Prostate gland (tissue), 2 donors: ENCODE data around the gene COL2A1. TPM values are rescaled to one million over a fixed set of nuclear protein-coding genes. Genes with fewer than 3 reads are reported as not detected.
A peak's percentile ranks its signal among the peaks of the same experiment; 100 is the strongest.

Experiments used
- DNase-seq: peaks from one replicate; pipeline ENCODE4 v3.0.0-alpha.2; 2019; ENCODE audit warnings: low spot score
- H3K27ac ChIP-seq, 2 donors: fragments of 200-600 bp; sonication (generic); 2 replicates each; pipeline ENCODE4 v1.5.1; 2017 to 2019
- H3K27me3 ChIP-seq: fragments of 200-600 bp; sonication (generic); replicated peaks from 2 replicates; pipeline ENCODE4 v1.5.1; 2019; ENCODE audit not compliant: insufficient read depth
- H3K36me3 ChIP-seq, 2 donors: fragments of 200-600 bp; sonication (generic); 1 replicate in 1 of 2; 2 replicates in 1 of 2; pipeline versions ENCODE4 v1.5.1 to v1.8.1; 2017 to 2019
- H3K4me1 ChIP-seq: fragments of 200-600 bp; sonication (generic); replicated peaks from 2 replicates; pipeline ENCODE4 v1.5.1; 2019
- H3K4me3 ChIP-seq, 2 donors: fragments of 200-600 bp; sonication (generic); 2 replicates each; pipeline ENCODE4 v1.5.1; 2017 to 2019
- H3K9me3 ChIP-seq: fragments of 200-600 bp; sonication (generic); 2 replicates; pipeline ENCODE4 v1.5.1; 2017
- CTCF ChIP-seq, 4 experiments: fragments of 200-600 bp in 2 of 4; fragments of 450-650 bp in 2 of 4; sonication (generic) in 2 of 4; IDR thresholded peaks; 1 replicate in 3 of 4; 2 replicates in 1 of 4; pipeline ENCODE4 v1.5.1; 2016 to 2019; ENCODE audit warnings: antibody characterized with exemption in 4 of 4, mild to moderate bottlenecking in 2 of 4, moderate library complexity in 2 of 4
- POLR2A ChIP-seq: fragments of 450-650 bp; IDR thresholded peaks from one replicate; pipeline ENCODE4 v1.6.1; 2016; ENCODE audit warnings: antibody characterized with exemption, mild to moderate bottlenecking
- POLR2AphosphoS5 ChIP-seq: sonication (generic); formaldehyde crosslinking; IDR thresholded peaks from one replicate; pipeline ENCODE4 v1.6.1; 2017; ENCODE audit warnings: antibody characterized with exemption
- WGBS: methylation state at CpG from one replicate; pipeline ENCODE4 v1.1.5; 2018; 5-methylcytosine and 5-hydroxymethylcytosine counted together
- intact Hi-C: fragments of 100-400 bp; cut with DNase I; formaldehyde crosslinking; loops from one replicate; pipeline ENCODE4 v1.14.2; 2022
- total RNA-seq, 2 donors: library from RNA; depleted of rRNA; stranded (reverse); fragments of >200 nt; gene quantifications; one replicate each; pipeline ENCODE4 v1.1.0, GENCODE V29; 2016

Gene COL2A1
- total RNA-seq, 2 donors from 2014 or later = 0.14 to 1.9 TPM

DNA sequence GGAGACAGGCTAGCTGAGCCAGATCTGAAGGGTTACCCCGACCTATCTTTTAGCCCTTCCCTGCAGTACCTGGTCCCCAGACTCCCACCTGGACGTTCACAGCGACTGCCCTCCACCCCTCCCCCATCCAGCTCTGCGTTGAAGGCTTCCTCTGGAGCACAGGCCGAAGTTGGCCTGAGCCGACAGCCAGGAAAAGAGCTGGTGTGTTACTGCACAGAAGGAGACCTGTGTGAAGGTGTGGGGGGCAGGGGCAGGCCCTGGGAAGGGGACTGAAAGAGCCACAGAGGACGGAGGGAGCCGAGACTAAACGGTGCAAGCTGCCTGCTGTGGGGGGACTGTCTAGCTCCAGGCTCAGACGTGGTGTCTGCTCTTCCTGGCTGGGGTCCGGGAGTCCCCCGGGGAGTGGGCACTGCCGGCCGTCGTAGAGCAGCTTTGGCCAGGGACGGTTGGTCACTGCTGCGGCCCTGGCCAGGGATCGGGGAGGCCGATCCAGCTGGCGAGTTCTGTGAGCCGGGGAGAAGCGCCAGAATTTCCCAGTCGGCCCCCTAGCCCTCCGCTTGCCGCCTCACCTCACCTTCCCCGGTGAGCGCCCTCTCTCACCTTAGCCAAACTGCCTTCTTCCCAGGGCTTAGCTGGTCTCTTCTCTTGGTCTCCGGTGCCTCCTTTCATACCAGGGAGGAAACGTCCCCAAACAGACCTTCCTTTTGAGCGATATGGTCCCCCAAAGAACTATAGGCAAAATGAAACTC is 899 bp upstream of the COL2A1 start:
- Histone ChIP-seq H3K4me1 (peaks cover 16% of the 10 kb centered on the region), H3K4me3 (no peak overlapping the region), H3K9me3 (no peaks in the 10 kb centered on the region), H3K27ac (no peak overlapping the region), H3K36me3 (no peaks in the 10 kb centered on the region), H3K27me3 (peaks cover 14% of the 10 kb centered on the region)
- no peak for TF ChIP-seq CTCF (IDR thresholded peaks at IDR 0.05)
- no peak for TF ChIP-seq POLR2A
- TF ChIP-seq POLR2AphosphoS5 = no peak
- intact Hi-C loops = no loop called here
- no peak for DNase-seq
- WGBS = 52% methylated on average over 29 of the region's 30 CpGs

GRCh38 chr12:48003226-48004052 is 837 bp downstream of the COL2A1 start:
- Histone ChIP-seq H3K27ac (no peak overlapping the region), H3K4me3 (no peak overlapping the region), H3K4me1 (peaks cover 16% of the 10 kb centered on the region), H3K9me3 (no peaks in the 10 kb centered on the region), H3K27me3 (peaks cover 14% of the 10 kb centered on the region), H3K36me3 (no peaks in the 10 kb centered on the region)
- DNase-seq = no peak
- intact Hi-C loops = no loop called here
- TF ChIP-seq POLR2A = no peak
- TF ChIP-seq CTCF (IDR thresholded peaks at IDR 0.05) = no peak
- TF ChIP-seq POLR2AphosphoS5 = no peak
- 7% methylated on average over 36 of the region's 38 CpGs for WGBS

DNA sequence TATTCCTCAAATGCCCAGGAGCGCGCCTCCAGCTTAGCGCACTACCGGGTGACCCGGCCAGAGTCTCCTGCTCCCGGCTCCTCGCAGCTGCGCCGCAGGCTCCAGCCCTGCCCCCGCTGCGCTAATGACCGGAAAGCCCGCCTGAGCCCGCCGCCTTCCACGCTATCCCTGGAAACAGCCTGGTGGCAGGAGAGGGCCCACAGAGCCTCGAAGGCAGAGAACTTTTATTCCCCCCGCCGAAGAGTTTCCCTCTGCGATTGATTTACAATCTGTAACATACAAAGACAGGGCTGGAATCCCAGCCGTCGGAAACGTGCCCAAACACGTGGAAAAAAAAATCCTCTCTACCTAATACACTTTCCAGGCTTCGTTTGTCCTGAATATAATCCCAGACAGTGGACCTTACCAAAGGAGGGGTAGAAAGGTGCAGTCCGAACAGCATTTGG is 1.5 kb downstream of the COL2A1 start:
- no peaks in the 10 kb centered on the region for H3K36me3 ChIP-seq
- H3K4me1 ChIP-seq = peaks cover 16% of the 10 kb centered on the region
- H3K27me3 ChIP-seq = peaks cover 14% of the 10 kb centered on the region
- no peaks in the 10 kb centered on the region for H3K9me3 ChIP-seq
- WGBS = 0% methylated on average over 24 of the region's 26 CpGs
- H3K4me3 ChIP-seq = peak overlapping the region in 1 of 2 donors; percentile 16
- no peak overlapping the region for H3K27ac ChIP-seq
- DNase-seq = no peak
- TF ChIP-seq CTCF (IDR thresholded peaks at IDR 0.05) = peak in 1 of 4 experiments; percentile 9
- TF ChIP-seq POLR2AphosphoS5 = no peak
- TF ChIP-seq POLR2A = no peak
- intact Hi-C loops = no loop called here

DNA sequence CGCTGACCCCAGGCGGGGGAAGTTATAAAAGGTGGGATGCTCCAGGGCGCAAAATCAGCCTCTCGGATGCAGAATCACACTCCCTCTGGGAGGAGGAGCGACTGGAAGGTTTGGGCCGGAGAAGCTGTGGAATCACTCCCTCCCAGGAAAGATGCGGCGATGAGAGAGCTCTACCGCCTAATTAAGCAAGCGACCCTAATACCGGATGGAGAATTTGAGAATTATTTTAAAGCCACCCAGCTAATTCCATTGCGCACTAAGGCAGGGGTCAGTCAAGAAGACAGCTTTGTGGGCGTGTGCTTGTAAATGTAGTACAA is 1.9 kb downstream of the COL2A1 start:
- Histone ChIP-seq H3K36me3 (no peaks in the 10 kb centered on the region), H3K4me1 (peaks cover 16% of the 10 kb centered on the region), H3K27me3 (peaks cover 14% of the 10 kb centered on the region), H3K27ac (no peak overlapping the region), H3K9me3 (no peaks in the 10 kb centered on the region), H3K4me3 (peak overlapping the region; percentile 16 to 23)
- intact Hi-C loops = no loop called here
- WGBS = 3% methylated on average over 13 of the region's 13 CpGs
- TF ChIP-seq POLR2A (no peak), CTCF (IDR thresholded peaks at IDR 0.05) (no peak), POLR2AphosphoS5 (no peak)
- DNase-seq = no peak
